T1000 (cell line): ENCODE data around the gene NCAPH2.
A peak's percentile ranks its signal among the peaks of the same experiment; 100 is the strongest.

Experiments used
- DNase-seq: peaks from one replicate; lab custom pipeline; 2025; ENCODE audit warnings: mixed read lengths; lab: John Stamatoyannopoulos, UW

Gene NCAPH2

GRCh38 chr22:50474710-50475651, 33.0 kb upstream of the NCAPH2 start, which contains the start of gene SBF1:
SBF1 (minus strand) TSS chr22:50475035; CDS start chr22:50474840, 195 bp downstream.
- DNase-seq, result peak; percentile 65

- no peak for DNase-seq
These were observed 32.4 kb upstream of the NCAPH2 start for GRCh38 chr22:50475652-50476002.

GRCh38 chr22:50476868-50477267, 31.2 kb upstream of the NCAPH2 start:
- DNase-seq, result no peak

GRCh38 chr22:50477923-50478322, 30.1 kb upstream of the NCAPH2 start:
- DNase-seq, result no peak

- no peak for DNase-seq
These were observed 28.3 kb upstream of the NCAPH2 start for GRCh38 chr22:50479721-50480120.

GRCh38 chr22:50481045-50481439, 27.0 kb upstream of the NCAPH2 start:
- no peak for DNase-seq

GRCh38 chr22:50481440-50482106, 26.5 kb upstream of the NCAPH2 start, which contains the start of gene ADM2:
ADM2 (plus strand) TSS chr22:50481543; CDS start chr22:50481848, 305 bp downstream.
- no peak for DNase-seq

- no peak for DNase-seq
These were observed 25.6 kb upstream of the NCAPH2 start for GRCh38 chr22:50482107-50483074.

- no peak for DNase-seq
These were observed 24.9 kb upstream of the NCAPH2 start for GRCh38 chr22:50483106-50483505.

- no peak for DNase-seq
These were observed 24.5 kb upstream of the NCAPH2 start for GRCh38 chr22:50483556-50483955.

- no peak for DNase-seq
These were observed 23.8 kb upstream of the NCAPH2 start for GRCh38 chr22:50483977-50484853.

- no peak for DNase-seq
These were observed 22.5 kb upstream of the NCAPH2 start for GRCh38 chr22:50485221-50486131.

- no peak for DNase-seq
These were observed 21.3 kb upstream of the NCAPH2 start, which contains the start of gene MIOX for GRCh38 chr22:50486561-50487289. MIOX (plus strand) TSS chr22:50486859; CDS start chr22:50486898, 39 bp downstream.

GRCh38 chr22:50487290-50488005, 20.6 kb upstream of the NCAPH2 start:
- DNase-seq, result no peak

GRCh38 chr22:50488006-50488677, 19.9 kb upstream of the NCAPH2 start:
- no peak for DNase-seq

GRCh38 chr22:50488886-50489285, 19.1 kb upstream of the NCAPH2 start:
- no peak for DNase-seq

GRCh38 chr22:50489363-50490243, 18.4 kb upstream of the NCAPH2 start:
- DNase-seq, result no peak
